ENCODE measurements around the gene FKBP14. TPM values are rescaled to one million over a fixed set of nuclear protein-coding genes. Genes with fewer than 3 reads are reported as not detected.
A peak's percentile ranks its signal among the peaks of the same experiment; 100 is the strongest.

FKBP14 gene
- total RNA-seq, 1 donor from 2014 or later = 25.6 TPM

- no peaks in the 10 kb centered on the region for H3K9me3 Mint-ChIP-seq (ENCODE audit: low read depth)
- no peak for DNase-seq (ENCODE audit: low spot score, unreplicated experiment)
- peaks cover 1% of the 10 kb centered on the region for H3K36me3 Mint-ChIP-seq (ENCODE audit: insufficient read depth)
- no peaks in the 10 kb centered on the region for H3K27me3 Mint-ChIP-seq
- no peak for TF ChIP-seq CTCF (IDR thresholded peaks at IDR 0.05; ENCODE audit: unreplicated experiment)
- H3K4me3 Mint-ChIP-seq (ENCODE audit: low read depth) = no peak overlapping the region
- H3K4me1 Mint-ChIP-seq (ENCODE audit: low read depth) = peaks cover 23% of the 10 kb centered on the region
- peak overlapping the region; percentile 96 for H3K27ac Mint-ChIP-seq
Observed at GRCh38 chr7:30027740-30028215, 1.3 kb upstream of the FKBP14 start.

GRCh38 chr7:30027065-30027456 is 559 bp upstream of the FKBP14 start:
- peak overlapping the region; percentile 96 for H3K27ac Mint-ChIP-seq
- no peak overlapping the region for H3K4me3 Mint-ChIP-seq (ENCODE audit: low read depth)
- H3K4me1 Mint-ChIP-seq (ENCODE audit: low read depth) = peaks cover 20% of the 10 kb centered on the region
- no peaks in the 10 kb centered on the region for H3K27me3 Mint-ChIP-seq
- TF ChIP-seq CTCF (IDR thresholded peaks at IDR 0.05; ENCODE audit: unreplicated experiment) = no peak
- DNase-seq (ENCODE audit: low spot score, unreplicated experiment) = no peak
- peaks cover 1% of the 10 kb centered on the region for H3K36me3 Mint-ChIP-seq (ENCODE audit: insufficient read depth)
- no peaks in the 10 kb centered on the region for H3K9me3 Mint-ChIP-seq (ENCODE audit: low read depth)

- H3K4me3 Mint-ChIP-seq (ENCODE audit: low read depth) = no peak overlapping the region
- no peak overlapping the region for H3K27ac Mint-ChIP-seq
- peaks cover 20% of the 10 kb centered on the region for H3K4me1 Mint-ChIP-seq (ENCODE audit: low read depth)
- TF ChIP-seq CTCF (IDR thresholded peaks at IDR 0.05; ENCODE audit: unreplicated experiment) = no peak
- H3K9me3 Mint-ChIP-seq (ENCODE audit: low read depth) = no peaks in the 10 kb centered on the region
- no peak for DNase-seq (ENCODE audit: low spot score, unreplicated experiment)
- peaks cover 3% of the 10 kb centered on the region for H3K36me3 Mint-ChIP-seq (ENCODE audit: insufficient read depth)
- no peaks in the 10 kb centered on the region for H3K27me3 Mint-ChIP-seq
Observed at GRCh38 chr7:30023524-30023923, 3.0 kb downstream of the FKBP14 start.

GRCh38 chr7:30022991-30023390 is 3.5 kb downstream of the FKBP14 start:
- Mint-ChIP-seq H3K27ac (no peak overlapping the region), H3K27me3 (no peaks in the 10 kb centered on the region), H3K4me1 (ENCODE audit: low read depth) (peaks cover 20% of the 10 kb centered on the region), H3K36me3 (ENCODE audit: insufficient read depth) (peaks cover 4% of the 10 kb centered on the region), H3K4me3 (ENCODE audit: low read depth) (no peak overlapping the region), H3K9me3 (ENCODE audit: low read depth) (no peaks in the 10 kb centered on the region)
- no peak for DNase-seq (ENCODE audit: low spot score, unreplicated experiment)
- TF ChIP-seq CTCF (IDR thresholded peaks at IDR 0.05; ENCODE audit: unreplicated experiment) = no peak

GRCh38 chr7:30020535-30020934 is 6.0 kb downstream of the FKBP14 start:
- peaks cover 8% of the 10 kb centered on the region for H3K4me1 Mint-ChIP-seq (ENCODE audit: low read depth)
- TF ChIP-seq CTCF (IDR thresholded peaks at IDR 0.05; ENCODE audit: unreplicated experiment) = no peak
- H3K9me3 Mint-ChIP-seq (ENCODE audit: low read depth) = no peaks in the 10 kb centered on the region
- no peak for DNase-seq (ENCODE audit: low spot score, unreplicated experiment)
- H3K27me3 Mint-ChIP-seq = no peaks in the 10 kb centered on the region
- peaks cover 7% of the 10 kb centered on the region for H3K36me3 Mint-ChIP-seq (ENCODE audit: insufficient read depth)
- no peak overlapping the region for H3K4me3 Mint-ChIP-seq (ENCODE audit: low read depth)
- H3K27ac Mint-ChIP-seq = no peak overlapping the region

Data from progenitor cell of endocrine pancreas (in vitro differentiated cells).